Measurements from ENCODE around the gene SMO.

Gene SMO

DNA sequence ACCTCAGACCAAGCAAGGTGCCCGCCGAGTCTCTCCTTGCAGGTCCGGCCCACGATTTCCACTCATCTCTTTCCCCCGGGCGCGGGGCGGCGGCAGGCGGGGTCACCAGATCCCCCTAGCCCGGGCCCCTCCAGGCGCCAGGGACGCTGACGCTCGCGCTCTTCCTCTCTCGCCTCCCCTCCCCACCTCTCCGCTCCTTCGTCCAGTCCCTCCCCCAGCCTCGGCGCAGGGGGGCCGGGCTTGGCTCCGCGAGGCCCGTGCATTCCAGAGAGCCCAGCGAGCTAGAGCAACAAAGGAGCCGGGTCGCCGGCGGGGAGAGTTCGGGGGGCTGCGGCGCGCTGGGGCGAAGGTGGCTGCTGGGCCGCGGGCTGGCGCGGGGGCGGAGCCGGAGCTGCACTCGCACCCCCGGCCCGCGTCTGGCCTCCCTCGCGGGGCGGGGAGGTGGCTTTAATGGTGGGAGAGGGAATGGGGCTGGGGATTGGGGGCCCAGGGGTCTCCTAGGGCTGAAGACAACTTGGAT, at the start of gene SMO:
Gene SMO, plus strand, starts transcription at position 262 of the 520 bp plus-strand sequence. CDS start 519 bp downstream, outside the sequence.
- no peak for DNase-seq

DNA sequence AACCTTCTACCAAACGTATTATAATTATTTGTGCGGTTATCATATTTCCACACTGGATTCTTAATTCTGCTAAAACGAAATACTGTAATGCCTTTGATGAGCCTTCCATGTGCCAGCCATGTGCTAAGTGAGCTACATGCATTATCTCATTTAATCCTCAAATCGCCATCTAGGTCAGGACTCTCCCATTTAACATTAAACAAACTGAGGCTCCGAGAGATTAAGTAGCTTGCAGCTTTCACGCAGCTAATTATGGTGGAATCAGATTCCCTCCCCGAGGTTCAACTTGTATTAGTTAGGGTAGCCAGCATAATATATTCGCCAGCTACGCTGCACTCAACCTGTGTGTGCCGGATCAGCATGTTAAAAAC, 44.7 kb upstream of the SMO start:
- DNase-seq = no peak

DNA sequence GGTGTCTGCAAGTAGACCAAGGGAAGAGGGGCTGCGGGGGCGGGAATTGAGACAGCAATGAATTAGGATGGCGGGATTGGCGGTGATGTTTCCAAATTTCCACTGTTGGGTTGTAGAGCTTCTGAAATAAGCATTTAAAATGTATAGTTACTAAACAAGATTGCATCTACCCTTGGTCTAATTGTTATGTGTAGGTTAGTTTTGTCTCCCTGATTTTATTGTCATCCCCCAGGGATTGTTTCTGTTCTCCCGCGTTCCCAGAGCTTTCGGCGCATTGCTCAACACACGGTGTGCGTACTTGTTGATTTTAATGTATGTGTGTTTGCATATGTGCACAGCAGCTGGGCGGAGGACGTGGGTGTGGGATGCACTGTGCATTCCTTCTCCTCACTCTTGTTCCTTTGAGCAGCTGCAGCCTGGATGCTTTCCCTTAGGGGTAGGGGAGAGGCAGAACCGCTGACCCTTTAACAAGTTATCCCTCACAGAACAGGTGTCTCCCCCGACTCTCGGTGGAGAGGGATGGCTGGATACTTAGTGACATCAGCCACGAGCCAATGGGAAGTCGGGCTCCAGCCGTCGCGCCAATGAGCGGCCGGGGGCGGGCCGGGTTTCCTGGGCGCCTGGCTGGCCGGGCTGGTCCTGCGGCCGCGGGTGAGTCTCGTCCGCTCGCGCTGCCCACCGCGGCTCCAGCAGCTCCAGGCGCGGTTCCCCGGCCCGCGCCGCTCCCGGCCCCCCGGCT, 44.2 kb upstream of the SMO start, which contains the start of gene TSPAN33:
Gene TSPAN33, plus strand, starts transcription at position 613 of the 739 bp plus-strand sequence. CDS start 274 bp downstream, outside the sequence.
- peak; percentile 15 to 48 (median 25) for DNase-seq

DNA sequence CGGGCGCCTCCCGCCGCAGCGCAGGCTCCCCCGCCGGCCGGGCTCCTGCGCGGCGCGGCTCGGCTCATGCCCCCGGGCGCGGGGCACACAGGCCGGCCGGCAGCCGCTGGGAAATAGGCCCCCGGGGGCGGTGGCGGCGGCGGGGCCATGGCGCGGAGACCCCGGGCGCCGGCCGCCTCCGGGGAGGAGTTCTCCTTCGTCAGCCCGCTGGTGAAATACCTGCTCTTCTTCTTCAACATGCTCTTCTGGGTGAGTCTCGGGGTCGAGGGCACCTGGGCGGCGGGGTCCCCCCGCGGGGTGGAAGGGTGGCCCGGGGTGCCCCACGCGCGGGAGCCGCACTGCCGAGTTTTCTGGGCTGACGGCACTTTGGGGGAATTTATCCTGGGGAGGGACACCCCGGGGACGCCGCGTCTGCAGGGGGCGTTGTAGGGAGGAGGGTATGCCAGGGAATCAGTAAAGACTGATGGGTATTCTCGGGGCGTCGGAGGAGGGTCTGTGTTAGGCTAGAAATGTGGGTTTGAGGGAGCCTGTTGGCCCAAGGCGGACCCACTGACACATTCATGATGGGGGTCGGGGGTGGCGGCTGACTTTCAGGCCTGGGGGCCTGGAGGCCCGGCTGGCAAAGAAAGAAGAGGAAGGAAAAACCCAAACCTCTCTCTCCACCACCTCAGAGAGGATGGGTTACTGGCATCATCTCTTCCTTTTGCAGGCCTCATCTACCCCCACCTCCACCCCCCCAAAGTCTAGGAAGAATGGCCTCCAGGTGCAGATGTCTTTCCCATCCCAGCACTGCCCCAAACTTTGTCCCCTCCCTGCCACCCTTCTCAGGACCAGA, 43.4 kb upstream of the SMO start:
- no peak for DNase-seq

DNA sequence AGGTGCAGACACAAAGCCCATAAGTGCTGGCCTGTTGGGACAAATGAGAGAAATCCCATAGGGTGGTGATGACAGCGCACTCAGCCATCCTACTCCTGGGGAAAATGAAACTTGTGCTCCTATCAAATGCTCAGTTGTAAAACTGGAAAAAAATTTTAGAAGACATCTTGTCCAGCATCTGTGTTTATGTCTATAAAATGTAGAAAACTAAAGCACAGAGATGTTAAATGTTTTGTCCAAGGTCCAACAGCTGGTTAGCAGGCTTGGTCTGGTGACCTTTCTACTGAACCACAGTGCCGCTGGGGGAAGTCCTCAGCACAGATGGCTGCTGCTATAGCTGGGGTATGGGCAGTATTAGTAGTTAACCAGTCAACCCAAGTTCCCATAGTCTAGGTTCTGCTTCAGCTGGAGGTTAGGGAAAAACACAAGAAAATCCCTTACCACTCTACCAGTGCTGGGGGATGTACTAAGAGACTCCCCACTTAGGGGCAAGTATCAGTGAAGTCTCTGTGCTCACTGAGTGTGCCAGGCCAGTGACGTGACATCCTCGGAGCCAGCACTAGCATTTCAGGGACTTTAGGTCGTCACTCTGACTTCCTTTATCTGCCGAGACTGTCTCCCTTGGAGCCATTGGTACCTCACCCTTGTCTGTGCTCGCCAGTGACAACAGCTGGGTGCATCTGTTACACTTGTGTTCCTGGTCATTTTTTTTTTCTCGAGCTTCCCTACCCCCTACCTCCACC, 42.0 kb upstream of the SMO start:
- no peak for DNase-seq

DNA sequence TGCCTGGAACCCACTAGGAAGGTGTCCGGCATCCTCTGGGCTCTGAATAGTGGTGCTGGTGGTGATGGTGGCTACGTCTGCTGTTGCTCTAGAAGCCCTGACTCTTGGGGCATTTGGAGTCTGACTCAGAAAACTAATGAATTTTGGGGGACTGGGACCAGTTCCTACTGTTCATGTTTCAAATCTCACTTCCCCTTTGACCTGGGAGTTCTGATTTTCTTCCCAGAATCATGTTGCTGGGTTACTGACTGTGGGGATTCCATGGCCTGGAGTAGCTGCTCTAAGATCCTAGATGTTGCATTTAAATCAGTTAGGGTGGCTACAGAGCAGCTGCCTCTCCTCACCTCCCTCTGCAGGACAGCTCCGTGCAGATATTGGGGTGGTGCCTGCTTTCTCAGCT, 40.7 kb upstream of the SMO start:
- no peak for DNase-seq

DNA sequence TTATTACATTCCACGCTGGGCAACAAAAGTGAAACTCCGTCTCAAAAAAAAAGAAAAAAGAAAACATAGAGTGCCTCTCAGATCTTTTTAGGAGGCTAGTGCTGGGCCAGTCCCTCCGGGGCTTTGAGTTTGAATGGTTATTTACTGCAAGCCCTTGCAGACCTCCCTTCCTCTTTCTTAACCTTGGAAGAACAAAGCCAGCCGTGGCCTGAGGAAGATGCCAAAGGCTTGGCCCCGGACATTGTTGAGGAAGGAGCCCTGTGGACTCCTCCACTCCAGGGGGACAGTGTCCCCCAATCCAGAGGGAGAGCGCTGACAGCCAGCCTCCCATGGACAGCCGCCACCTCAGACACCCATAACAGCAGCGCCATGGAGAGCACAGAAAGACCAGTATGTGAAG, 38.9 kb upstream of the SMO start:
- DNase-seq = no peak

DNA sequence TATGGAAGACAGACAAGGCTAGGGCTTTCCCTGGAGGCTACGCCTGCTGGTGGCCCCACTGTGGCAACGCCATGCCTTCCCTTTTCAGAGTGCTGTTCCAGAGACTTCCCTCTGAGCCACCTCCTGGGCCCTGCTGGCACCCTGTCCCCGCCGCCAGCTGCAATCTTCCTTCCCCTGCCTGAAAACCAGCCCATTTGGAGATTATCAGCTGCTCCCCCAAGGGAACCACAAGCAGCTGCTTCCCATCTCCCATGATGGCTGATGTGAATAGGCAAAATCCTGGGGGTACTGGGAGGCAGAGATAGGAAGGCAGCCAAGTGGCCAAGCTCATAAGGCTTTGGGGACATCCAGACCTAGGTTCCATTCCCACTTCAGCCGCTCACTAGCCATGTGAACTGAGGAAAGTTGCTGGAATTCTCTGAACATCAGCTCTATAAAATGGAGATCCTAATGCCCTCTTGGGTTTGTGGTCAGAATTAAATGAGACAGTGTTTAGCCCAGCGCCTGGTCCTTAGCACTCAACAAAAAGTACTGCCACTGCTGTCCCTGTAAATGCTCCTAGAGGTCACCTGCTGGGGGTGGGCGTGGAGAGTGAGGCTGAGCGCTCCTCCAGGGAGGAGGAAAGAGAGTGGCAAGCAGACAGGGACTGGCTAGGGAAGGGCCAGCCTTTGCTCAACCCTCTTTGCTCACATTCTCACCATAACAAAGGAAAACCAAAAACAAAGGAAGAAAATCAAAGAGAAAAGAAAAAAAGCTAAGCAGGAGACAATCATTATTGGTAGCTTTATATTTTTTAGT, 38.0 kb upstream of the SMO start:
- DNase-seq = no peak

DNA sequence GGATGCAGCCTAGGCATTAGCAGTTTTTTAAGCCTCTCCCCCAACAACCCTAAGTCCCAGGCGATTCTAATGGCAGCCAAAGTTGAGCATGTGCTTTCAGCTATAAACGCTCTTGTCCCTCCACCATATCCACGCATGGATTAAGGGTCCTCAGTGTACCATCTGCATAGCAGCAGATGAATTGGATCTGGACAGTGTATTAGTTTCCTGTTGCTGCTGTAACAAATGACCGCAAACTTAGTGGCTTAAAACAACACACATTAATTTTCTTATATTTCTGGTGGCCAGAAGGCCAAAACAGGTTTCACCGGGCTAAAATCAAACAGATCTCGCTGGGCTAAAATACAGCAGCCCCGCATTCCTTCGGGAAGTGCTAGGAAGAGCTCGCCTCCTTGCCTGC, 30.8 kb upstream of the SMO start:
- DNase-seq = no peak

DNA sequence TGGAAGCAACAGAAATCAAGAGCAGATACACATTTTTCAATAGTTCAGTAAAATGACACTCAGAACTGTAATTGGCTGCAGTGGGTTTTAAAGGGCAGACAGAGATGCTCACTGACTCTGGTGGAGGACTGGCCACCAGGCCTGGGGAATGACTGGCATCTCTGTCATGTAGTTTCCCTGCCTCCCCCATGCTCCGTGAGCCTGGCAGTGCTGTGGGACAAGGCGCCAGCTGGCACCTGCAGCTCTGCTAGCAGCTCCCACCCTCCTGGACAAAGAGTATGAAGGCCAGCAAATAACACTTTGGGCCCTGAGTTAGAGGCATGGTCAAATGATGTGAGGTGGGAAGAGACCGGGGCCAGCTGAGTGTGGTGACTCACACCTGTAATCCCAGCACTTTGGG, 28.9 kb upstream of the SMO start:
- DNase-seq = no peak

DNA sequence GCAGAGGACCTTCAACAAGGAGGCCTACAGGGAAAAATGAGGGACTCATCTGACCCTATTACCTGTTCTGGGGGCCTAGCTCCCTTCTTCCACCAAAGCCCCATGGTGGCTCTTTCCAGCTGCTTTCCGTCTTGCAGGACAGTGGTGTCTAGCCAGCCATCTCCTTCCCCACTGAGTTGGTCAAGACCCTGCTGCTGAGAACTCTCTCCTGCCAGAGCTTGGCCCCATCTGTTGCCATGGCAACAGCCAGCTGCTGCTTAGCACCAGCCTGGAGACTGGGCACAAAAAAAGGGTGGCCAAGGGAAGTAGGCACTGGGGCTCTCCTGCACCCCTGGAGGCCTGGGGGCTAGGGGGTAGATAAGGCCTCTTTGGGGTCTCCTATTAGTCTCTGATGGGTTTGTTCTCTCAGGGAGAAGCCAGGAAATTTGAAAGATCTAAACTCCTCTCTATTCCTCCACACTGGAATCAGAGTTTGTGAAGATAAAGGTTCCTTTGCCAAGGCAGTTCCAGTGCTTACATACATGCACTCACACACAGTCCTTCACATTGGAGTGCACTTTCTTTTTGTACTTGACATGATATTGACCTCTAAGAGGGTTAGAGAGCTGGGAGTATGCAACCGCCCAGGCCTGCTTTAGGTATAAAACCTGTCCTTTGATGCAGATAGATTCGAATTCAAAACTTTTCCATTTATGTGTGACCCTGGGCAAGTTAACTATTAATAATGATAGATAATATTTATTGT, 28.1 kb upstream of the SMO start:
- no peak for DNase-seq

DNA sequence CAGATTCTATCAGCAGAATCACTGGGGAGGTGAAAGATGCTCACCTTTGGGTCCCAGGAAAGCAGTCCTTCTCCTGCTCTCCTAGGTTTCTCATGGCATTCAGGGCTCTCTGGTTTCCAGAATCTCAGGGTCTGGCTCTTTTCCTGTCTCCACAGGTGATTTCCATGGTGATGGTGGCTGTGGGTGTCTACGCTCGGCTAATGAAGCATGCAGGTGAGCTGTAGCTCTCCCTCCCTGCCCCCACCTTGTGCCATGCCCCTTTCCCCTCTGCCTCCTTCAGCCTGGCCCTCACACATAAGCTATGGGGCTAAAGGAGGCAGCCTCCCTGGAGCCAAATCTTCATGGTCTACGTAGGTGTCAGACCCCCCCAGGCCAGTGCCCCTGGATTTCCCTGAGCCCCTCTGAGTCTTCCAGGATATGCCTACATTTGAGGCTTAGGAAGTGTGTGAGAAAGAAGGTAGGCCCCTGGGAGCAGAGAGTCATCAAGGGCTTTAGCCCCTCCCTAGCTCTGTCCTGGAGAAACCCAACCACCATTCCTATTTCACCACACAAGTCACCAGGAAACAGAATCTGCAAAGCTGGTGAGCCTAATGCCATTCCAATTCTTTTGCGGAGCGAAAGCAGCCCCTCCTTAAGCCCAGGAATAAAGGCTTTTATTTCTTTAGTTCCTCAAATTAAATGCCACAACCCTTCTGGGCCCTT, 26.8 kb upstream of the SMO start:
- no peak for DNase-seq

DNA sequence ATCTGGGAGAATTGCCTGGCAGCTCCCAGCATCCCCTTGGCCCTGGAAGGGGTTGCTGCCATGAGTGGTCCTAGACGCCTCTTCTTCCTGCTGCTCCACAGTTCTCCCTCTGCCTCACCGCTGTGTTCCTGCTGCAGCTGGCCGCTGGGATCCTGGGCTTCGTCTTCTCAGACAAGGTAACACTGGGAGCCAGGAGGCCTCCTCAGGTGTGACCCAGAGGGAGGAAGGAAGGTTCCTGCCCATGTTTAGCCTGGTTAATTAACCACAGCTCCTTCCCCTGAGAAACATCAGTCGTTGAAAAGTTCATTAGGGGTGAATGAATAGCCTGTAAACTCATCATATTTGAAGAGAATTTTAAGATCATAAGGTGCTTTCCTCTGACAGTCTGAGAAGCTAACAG, 25.7 kb upstream of the SMO start:
- no peak for DNase-seq

DNA sequence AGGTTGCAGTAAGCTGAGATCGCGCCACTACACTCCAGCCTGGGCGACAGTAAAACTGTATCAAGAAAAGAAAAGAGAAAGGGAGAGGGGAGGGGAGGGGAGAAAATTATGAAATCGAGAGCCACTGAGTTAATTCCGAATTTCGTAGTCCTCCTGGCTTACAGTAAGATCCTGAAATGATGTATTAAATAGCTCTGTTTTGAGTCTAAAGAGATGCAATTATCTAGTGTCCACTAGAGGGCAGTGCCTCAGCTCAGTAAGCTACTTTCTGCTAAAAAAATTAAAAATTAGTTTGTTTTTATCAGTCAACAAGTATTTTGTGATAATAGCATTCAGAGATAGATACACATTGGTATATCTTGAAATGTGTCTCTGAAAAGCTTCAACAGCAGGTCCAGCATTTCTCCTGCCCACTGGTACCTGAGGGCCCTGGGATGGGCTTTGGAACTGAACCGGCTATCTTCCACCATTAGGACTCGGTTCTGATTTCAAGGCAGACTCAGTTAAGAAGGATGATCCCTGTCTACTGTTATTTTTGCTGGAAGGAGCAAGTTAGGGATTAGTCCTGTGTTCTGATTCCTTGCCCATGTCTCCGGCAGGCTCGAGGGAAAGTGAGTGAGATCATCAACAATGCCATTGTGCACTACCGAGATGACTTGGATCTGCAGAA, 24.4 kb upstream of the SMO start:
- DNase-seq = no peak

DNA sequence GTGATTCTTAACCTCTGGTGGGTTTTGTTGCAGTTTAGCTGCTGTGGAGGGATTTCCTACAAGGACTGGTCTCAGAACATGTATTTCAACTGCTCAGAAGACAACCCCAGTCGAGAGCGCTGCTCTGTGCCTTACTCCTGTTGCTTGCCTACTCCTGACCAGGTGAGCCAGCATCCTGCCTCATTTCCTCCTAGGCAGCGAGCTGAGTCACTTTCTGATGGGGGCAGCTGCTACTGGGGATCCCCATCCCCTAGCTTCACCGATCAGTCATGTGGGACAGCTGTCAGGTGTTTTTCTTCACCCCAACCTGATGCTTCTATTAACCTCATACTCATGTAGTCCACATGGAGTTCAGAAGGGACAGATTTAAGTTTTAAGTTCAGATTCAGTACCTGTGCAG, 21.7 kb upstream of the SMO start:
- no peak for DNase-seq

DNA sequence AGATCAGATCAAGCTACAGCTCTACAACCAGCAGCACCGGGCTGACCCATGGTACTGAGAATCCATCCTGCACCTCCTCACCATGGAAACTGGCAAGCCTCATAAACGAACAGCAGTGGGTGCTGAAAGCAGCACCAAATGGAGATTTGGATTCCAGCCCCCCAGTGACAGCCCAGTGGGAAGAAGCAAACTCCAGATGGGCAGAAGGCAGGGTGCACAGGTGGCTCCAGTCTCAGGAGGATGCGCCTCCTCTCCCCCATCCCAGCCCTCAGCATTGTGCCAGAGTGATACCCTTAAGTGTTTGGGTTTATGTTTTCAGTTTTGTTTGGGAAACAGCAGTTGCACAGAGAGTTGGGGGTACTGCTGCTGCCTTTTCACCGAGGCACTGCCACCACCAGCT, 20.6 kb upstream of the SMO start:
- DNase-seq = no peak

DNA sequence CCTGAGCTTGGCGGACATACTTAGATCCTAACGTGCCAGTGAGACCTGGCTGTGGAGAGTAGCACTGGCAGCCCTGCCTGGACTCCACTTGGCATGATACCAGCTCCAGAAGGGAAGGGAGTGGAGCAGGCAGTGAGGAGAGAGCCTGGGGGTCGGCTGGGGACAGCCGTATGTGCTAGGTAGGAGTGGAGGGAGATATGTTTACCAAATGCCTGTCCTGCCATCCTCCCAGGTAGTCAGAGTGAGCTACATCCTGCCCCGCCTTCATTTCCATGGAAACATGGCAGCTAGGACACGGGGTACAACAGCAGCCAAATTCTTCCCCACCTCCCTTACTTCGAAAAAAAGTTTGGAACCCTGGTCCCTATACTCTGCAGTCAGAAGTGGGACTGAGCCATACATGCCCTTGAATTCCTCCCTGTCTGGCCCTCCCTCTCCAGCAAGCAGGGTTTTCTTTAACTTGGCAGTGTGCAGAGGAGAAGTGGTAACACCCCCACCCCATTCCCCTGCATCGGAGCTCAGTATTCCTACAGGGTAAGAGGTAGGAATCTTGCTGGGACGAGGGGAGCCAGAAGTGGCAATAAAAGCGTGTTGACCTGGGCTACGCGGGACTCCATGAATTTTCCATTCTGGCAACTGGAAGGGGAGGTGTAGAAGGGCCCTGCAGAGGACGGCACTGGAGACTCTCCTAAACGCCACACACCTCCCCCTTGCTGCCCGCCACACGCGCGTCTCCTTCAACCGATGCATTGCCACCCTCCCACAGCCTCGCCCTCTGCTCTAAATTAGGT, 20.0 kb upstream of the SMO start:
- DNase-seq = no peak

DNA sequence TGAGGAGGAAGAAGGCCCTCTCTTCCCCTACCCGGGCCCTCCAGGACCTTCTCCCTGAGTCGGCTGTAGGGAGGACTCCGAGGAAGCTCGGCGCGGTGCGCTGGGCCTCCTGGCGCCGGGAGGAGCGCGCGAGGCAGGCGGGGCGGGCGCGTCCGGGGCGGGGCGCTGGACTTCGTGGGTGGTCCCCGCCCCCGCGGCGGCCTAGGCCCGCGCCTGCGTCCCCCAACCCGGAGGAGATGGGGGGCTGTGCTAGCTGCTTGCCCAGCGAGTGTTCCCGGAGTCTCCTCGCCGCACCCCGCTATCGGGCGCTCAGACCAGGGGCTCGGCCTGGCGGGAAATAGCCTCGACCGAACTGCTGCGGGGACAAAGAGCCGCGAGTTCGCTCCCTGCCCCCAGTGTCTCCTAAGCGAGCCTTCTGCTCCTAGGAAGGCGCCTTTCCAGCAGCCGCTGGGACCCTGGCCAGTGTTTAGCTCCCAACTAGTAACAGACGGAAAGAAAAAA, 19.2 kb upstream of the SMO start:
- peak in 2 of 4 experiments; percentile 15 for DNase-seq

DNA sequence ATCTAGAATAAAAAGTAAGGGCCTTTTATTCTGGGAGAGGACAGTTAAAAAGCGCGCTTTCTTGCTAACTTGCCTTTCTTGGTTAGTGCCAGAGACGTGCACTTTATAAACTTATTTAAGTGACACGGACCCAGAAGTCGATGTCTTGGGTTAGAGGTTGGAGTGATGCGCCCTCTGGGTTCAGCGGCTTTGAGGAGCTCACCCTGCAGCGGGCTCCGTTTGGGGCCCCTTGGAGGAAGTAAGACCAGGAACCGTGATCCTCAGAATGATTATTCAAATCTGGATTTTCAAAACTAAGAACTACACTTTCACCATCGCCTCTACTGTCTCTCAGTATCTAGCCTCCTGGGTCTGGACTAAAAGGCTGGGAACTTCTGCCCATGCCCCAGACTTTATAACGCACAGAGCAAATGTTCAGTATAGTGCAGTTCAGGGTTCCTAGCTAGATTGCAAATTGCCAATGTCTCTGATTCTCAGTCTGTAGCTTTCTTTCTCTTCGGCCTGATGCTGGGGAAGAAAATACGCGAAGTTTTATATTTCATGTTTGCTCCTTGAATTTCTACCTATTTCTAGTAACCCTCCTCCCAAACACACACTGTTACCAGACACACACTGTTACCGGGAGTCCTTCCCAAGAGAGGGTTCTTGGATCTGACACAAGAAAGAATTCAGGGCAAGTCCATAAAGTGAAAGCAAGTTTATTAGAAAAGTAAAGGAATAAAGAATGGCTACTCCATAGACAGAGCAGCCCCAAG, 18.6 kb upstream of the SMO start:
- no peak for DNase-seq

All from activated CD4-positive, CD25-positive, alpha-beta regulatory T cell (primary cell).